ENCODE data around the gene AKT1.
"Not testable (repeated sequence)": the region's sequence is repeated elsewhere in the genome, so short reads cannot be mapped to it uniquely, and the experiment has no call there.

DNA sequence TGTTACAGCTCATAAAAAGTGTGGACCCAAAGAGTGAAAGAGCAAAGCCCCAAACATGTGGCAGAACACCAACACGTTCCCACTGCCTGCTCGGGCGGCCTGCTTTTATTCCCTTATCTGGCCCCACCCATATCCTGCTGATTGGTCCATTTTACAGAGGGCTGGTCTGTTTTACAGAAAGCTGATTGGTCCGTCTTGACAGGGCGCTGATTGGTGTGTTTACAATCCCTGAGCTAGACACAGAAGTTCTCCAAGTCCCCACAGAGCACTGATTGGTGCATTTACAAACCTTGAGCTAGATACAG is 44.8 kb downstream of the AKT1 start:
- not testable (repeated sequence) for TF ChIP-seq CTCF (IDR thresholded peaks at IDR 0.05; ENCODE audit: low read depth, low read length, missing input control); YY1 (IDR thresholded peaks at IDR 0.05); HNF4G (IDR thresholded peaks at IDR 0.05)

All from liver (tissue), 3 donors.